Ascending aorta (tissue), 2 donors: ENCODE data around the gene SSR1. TPM values are rescaled to one million over a fixed set of nuclear protein-coding genes. Genes with fewer than 3 reads are reported as not detected.
A peak's percentile ranks its signal among the peaks of the same experiment; 100 is the strongest.

Source experiments
- DNase-seq, 2 donors: peaks; one replicate each; pipeline ENCODE4 v3.0.0-alpha.2; 2019; ENCODE audit warnings: low spot score in 2 of 2
- H3K27ac ChIP-seq, 2 donors: fragments of 200-600 bp; sonication (generic); one replicate each; pipeline ENCODE4 v1.5.1; 2016 to 2017; ENCODE audit warnings: mild to moderate bottlenecking in 1 of 2
- H3K27me3 ChIP-seq: fragments of 200-600 bp; sonication (generic); one replicate; pipeline ENCODE4 v1.5.1; 2017
- H3K36me3 ChIP-seq, 2 donors: fragments of 200-600 bp; sonication (generic); one replicate each; pipeline ENCODE4 v1.5.1; 2016
- H3K4me1 ChIP-seq, 2 donors: fragments of 200-600 bp; sonication (generic); one replicate each; pipeline ENCODE4 v1.5.1; 2016 to 2017; ENCODE audit warnings: mild to moderate bottlenecking in 1 of 2
- H3K4me3 ChIP-seq, 2 donors: fragments of 200-600 bp; sonication (generic); one replicate each; pipeline ENCODE4 v1.5.1; 2016 to 2017; ENCODE audit warnings: mild to moderate bottlenecking in 1 of 2
- H3K9me3 ChIP-seq, 2 donors: fragments of 200-600 bp; sonication (generic); one replicate each; pipeline ENCODE4 v1.5.1; 2016
- CTCF ChIP-seq, 3 experiments: fragments of 200-600 bp in 2 of 3; fragments of 450-650 bp in 1 of 3; sonication (generic) in 2 of 3; IDR thresholded peaks; one replicate each; pipeline ENCODE4 v1.5.1; 2016 to 2019; ENCODE audit warnings: antibody characterized with exemption in 3 of 3, mild to moderate bottlenecking in 1 of 3, moderate library complexity in 1 of 3
- intact Hi-C: fragments of 100-400 bp; cut with DNase I; formaldehyde crosslinking; loops from one replicate; pipeline ENCODE4 v1.15.1; 2023
- total RNA-seq: library from RNA; depleted of rRNA; stranded (reverse); fragments of >200 nt; gene quantifications from one replicate; pipeline ENCODE4 v1.1.0, GENCODE V29; 2016

Gene SSR1
- total RNA-seq, 1 donor from 2014 or later, result 46.4 TPM

- Histone ChIP-seq H3K4me1 (peaks cover 4 to 20% of the 10 kb centered on the region in 2 donors), H3K36me3 (peaks cover 9 to 12% of the 10 kb centered on the region in 2 donors), H3K27me3 (no peaks in the 10 kb centered on the region), H3K27ac (peak overlapping the region; percentile 93 to 98), H3K4me3 (peak overlapping the region; percentile 69 to 99), H3K9me3 (no peaks in the 10 kb centered on the region)
- intact Hi-C loops, result loop anchor here (1.0 to 10.0 kb wide), 3 partner anchors 76 to 751 kb away; partner anchors contain the start of genes BLOC1S5, CAGE1, RIOK1 and SNRNP48
- DNase-seq, result no peak
- no peak for TF ChIP-seq CTCF (IDR thresholded peaks at IDR 0.05)
Measured at GRCh38 chr6:7313505-7314165, 636 bp upstream of the SSR1 start.

GRCh38 chr6:7311917-7312615 lies 933 bp downstream of the SSR1 start:
- intact Hi-C loops, result loop anchor here (2.0 to 10.0 kb wide), 2 partner anchors 279 to 753 kb away; partner anchors contain the start of genes BLOC1S5 and SNRNP48
- H3K4me3 ChIP-seq, result peak overlapping the region; percentile 69 to 99
- DNase-seq, result no peak
- no peaks in the 10 kb centered on the region for H3K9me3 ChIP-seq
- no peaks in the 10 kb centered on the region for H3K27me3 ChIP-seq
- peaks cover 4 to 20% of the 10 kb centered on the region in 2 donors for H3K4me1 ChIP-seq
- H3K27ac ChIP-seq, result peak overlapping the region; percentile 93 to 98
- no peak for TF ChIP-seq CTCF (IDR thresholded peaks at IDR 0.05)
- H3K36me3 ChIP-seq, result peaks cover 19 to 28% of the 10 kb centered on the region in 2 donors

GRCh38 chr6:7311176-7311575 lies 1.8 kb downstream of the SSR1 start:
- H3K27me3 ChIP-seq, result no peaks in the 10 kb centered on the region
- no peak overlapping the region for H3K27ac ChIP-seq
- H3K36me3 ChIP-seq, result peaks cover 19 to 34% of the 10 kb centered on the region in 2 donors
- intact Hi-C loops, result loop anchor here (10.0 kb wide), 1 partner anchor 754 kb away; the partner anchor contains the start of gene BLOC1S5
- no peaks in the 10 kb centered on the region for H3K9me3 ChIP-seq
- DNase-seq, result no peak
- peak overlapping the region in 1 of 2 donors; percentile 14 for H3K4me3 ChIP-seq
- TF ChIP-seq CTCF (IDR thresholded peaks at IDR 0.05), result no peak
- peaks cover 4 to 20% of the 10 kb centered on the region in 2 donors for H3K4me1 ChIP-seq

GRCh38 chr6:7309050-7309449 lies 3.9 kb downstream of the SSR1 start:
- Histone ChIP-seq H3K27ac (no peak overlapping the region), H3K4me1 (peaks cover 4 to 20% of the 10 kb centered on the region in 2 donors), H3K4me3 (no peak overlapping the region), H3K27me3 (no peaks in the 10 kb centered on the region), H3K9me3 (no peaks in the 10 kb centered on the region), H3K36me3 (peaks cover 22 to 53% of the 10 kb centered on the region in 2 donors)
- TF ChIP-seq CTCF (IDR thresholded peaks at IDR 0.05), result no peak
- no peak for DNase-seq
- intact Hi-C loops, result no loop called here

GRCh38 chr6:7307533-7307932 lies 5.5 kb downstream of the SSR1 start:
- DNase-seq, result no peak
- Histone ChIP-seq H3K4me1 (peaks cover 4 to 15% of the 10 kb centered on the region in 2 donors), H3K27ac (no peak overlapping the region), H3K9me3 (no peaks in the 10 kb centered on the region), H3K27me3 (no peaks in the 10 kb centered on the region), H3K4me3 (no peak overlapping the region), H3K36me3 (peaks cover 27 to 68% of the 10 kb centered on the region in 2 donors)
- intact Hi-C loops, result no loop called here
- TF ChIP-seq CTCF (IDR thresholded peaks at IDR 0.05), result no peak
